Transverse colon (tissue), 4 donors: Measurements from ENCODE around the gene EHBP1. TPM values are rescaled to one million over a fixed set of nuclear protein-coding genes. Genes with fewer than 3 reads are reported as not detected.
"Not testable (repeated sequence)": the region's sequence is repeated elsewhere in the genome, so short reads cannot be mapped to it uniquely, and the experiment has no call there.

Experiments
- DNase-seq: peaks from one replicate; pipeline ENCODE4 v3.0.0-alpha.2; 2019
- H3K27ac ChIP-seq, 4 donors: fragments of 200-600 bp; sonication (generic); 2 replicates each; pipeline ENCODE4 v1.5.1; 2016 to 2018; ENCODE audit warnings: inconsistent platforms in 4 of 4
- H3K27me3 ChIP-seq: fragments of 200-600 bp; sonication (generic); 2 replicates; pipeline ENCODE4 v1.5.1; 2017; ENCODE audit warnings: inconsistent platforms
- H3K36me3 ChIP-seq, 4 donors: fragments of 200-600 bp; sonication (generic); 2 replicates each; pipeline ENCODE4 v1.5.1; 2017 to 2019; ENCODE audit warnings: inconsistent platforms in 4 of 4
- H3K4me1 ChIP-seq, 4 donors: fragments of 200-600 bp; sonication (generic); 2 replicates each; pipeline ENCODE4 v1.5.1; 2017 to 2020; ENCODE audit warnings: inconsistent platforms in 4 of 4
- H3K4me3 ChIP-seq, 4 donors: fragments of 200-600 bp; sonication (generic); 1 replicate in 1 of 4; 2 replicates in 3 of 4; pipeline versions ENCODE4 v1.5.1 to v1.6.1; 2017 to 2019; ENCODE audit warnings: inconsistent platforms in 4 of 4
- H3K9me3 ChIP-seq, 2 donors: fragments of 200-600 bp; sonication (generic); 2 replicates each; pipeline ENCODE4 v1.5.1; 2017 to 2019; ENCODE audit warnings: inconsistent platforms in 2 of 2
- EP300 ChIP-seq: sonication (generic); formaldehyde crosslinking; IDR thresholded peaks from one replicate; pipeline ENCODE4 v1.6.1; 2017; ENCODE audit warnings: antibody characterized with exemption, low read depth
- POLR2A ChIP-seq: fragments of 450-650 bp; IDR thresholded peaks from one replicate; pipeline ENCODE4 v1.6.1; 2016; ENCODE audit warnings: antibody characterized with exemption, mild to moderate bottlenecking, moderate library complexity
- POLR2AphosphoS5 ChIP-seq, 3 donors: sonication (generic); formaldehyde crosslinking; IDR thresholded peaks; one replicate each; pipeline ENCODE4 v1.6.1; 2016; ENCODE audit warnings: antibody characterized with exemption in 3 of 3
- WGBS, 2 donors: methylation state at CpG; one replicate each; pipeline ENCODE4 v1.1.5; 2018; ENCODE audit warnings: low coverage in 1 of 2; 5-methylcytosine and 5-hydroxymethylcytosine counted together
- in situ Hi-C, 4 donors: fragments of 200-750 bp; cut with MboI; loops; one replicate each; pipeline versions ENCODE4 v1.15.0 to v1.15.1; 2017; ENCODE audit warnings: low sequenced_read_pairs in 3 of 4, low pct_ligation_motif_present in 1 of 4, low pct_unique_long_range_greater_than_20kb in 1 of 4
- intact Hi-C: fragments of 100-400 bp; cut with DNase I; formaldehyde crosslinking; loops from one replicate; pipeline ENCODE4 v1.15.1; 2023; ENCODE audit warnings: low total_unique reads
- total RNA-seq, 4 donors: library from RNA; depleted of rRNA; stranded (reverse); fragments of >200 nt; gene quantifications; one replicate each; pipeline ENCODE4 v1.1.0, GENCODE V29; 2016
- TF ChIP-seq, protein P1 (sequence below), 5 experiments: fragments of 200-600 bp in 3 of 5; fragments of 450-650 bp in 2 of 5; sonication (generic) in 3 of 5; IDR thresholded peaks; 1 replicate in 2 of 5; 2 replicates in 3 of 5; pipeline ENCODE4 v1.5.1; 2016 to 2017; ENCODE audit warnings: antibody characterized with exemption in 5 of 5, inconsistent platforms in 3 of 5, mild to moderate bottlenecking in 2 of 5, moderate library complexity in 1 of 5

EHBP1 gene
- total RNA-seq, 4 donors from 2014 or later, result 41.1 to 69.4 (median 47.0) TPM

DNA sequence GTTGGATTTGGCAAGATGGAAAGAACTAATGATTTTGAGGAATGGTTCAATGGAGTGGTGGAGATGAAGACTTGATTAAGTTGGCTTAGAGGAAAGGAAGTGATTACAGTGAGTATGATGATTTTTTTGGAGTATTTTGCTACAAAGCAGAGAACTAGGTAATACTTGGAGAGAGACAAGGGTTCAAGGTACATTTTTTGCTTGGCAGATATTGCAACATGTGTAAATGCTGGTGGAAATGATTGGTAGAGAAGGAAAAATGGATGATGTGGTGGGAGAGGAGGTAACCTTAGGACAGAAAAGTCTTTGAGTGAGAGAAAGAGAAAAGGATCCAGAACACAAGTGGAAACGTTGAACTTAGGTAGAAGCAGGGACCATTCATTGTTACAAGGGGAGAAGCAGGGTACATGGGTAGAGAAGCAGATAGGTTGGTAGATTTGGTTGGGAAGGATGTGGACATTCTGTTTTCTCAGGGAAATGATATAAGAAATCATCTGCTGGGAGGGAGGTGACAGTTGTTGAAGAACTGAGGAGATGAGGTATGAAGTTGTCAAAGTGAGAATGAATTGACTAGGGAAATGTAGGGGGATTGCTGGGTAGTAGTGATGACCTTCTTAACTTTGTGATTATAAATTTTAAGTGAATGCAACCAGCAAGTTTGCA lies 6.5 kb downstream of the EHBP1 start:
- peaks cover 0 to 29% (median 14%) of the 10 kb centered on the region in 4 donors for H3K4me1 ChIP-seq
- H3K27me3 ChIP-seq, result no peaks in the 10 kb centered on the region
- no peak overlapping the region for H3K27ac ChIP-seq
- no peaks in the 10 kb centered on the region for H3K36me3 ChIP-seq
- H3K9me3 ChIP-seq, result no peaks in the 10 kb centered on the region
- no peak for DNase-seq
- H3K4me3 ChIP-seq, result no peak overlapping the region
- WGBS, 2 donors, result 97 to 100% methylated on average over 1 of the region's 1 CpG
- in situ Hi-C loops, result no loop called here
- intact Hi-C loops, result no loop called here
- TF ChIP-seq POLR2A, result no peak
- no peak for TF ChIP-seq POLR2AphosphoS5 (IDR thresholded peaks at IDR 0.05)
- TF ChIP-seq, protein P1, sequence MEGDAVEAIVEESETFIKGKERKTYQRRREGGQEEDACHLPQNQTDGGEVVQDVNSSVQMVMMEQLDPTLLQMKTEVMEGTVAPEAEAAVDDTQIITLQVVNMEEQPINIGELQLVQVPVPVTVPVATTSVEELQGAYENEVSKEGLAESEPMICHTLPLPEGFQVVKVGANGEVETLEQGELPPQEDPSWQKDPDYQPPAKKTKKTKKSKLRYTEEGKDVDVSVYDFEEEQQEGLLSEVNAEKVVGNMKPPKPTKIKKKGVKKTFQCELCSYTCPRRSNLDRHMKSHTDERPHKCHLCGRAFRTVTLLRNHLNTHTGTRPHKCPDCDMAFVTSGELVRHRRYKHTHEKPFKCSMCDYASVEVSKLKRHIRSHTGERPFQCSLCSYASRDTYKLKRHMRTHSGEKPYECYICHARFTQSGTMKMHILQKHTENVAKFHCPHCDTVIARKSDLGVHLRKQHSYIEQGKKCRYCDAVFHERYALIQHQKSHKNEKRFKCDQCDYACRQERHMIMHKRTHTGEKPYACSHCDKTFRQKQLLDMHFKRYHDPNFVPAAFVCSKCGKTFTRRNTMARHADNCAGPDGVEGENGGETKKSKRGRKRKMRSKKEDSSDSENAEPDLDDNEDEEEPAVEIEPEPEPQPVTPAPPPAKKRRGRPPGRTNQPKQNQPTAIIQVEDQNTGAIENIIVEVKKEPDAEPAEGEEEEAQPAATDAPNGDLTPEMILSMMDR (IDR thresholded peaks at IDR 0.05), result no peak
- no peak for TF ChIP-seq EP300

DNA sequence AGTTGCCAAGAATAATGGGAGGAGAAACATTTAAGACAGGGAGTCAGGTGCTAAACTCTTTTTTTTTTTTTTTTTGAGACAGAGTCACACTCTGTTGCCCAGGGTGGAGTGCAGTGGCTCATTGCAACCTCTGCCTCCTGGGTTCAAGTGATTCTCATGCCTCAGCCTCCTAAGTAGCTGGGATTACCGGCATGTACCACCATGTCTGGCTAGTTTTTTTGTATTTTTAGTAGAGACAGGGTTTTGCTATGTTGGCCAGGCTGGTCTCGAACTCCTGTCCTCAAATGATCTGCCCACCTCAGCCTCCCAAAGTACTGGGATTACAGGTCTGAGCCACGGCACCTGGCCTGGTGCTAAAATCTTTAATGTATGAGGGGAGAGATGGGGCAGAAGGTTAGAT lies 7.7 kb downstream of the EHBP1 start:
- H3K27me3 ChIP-seq, H3K9me3 ChIP-seq, H3K27ac ChIP-seq, intact Hi-C loops, in situ Hi-C loops, H3K36me3 ChIP-seq, H3K4me3 ChIP-seq, DNase-seq: not testable (repeated sequence)
- H3K4me1 ChIP-seq, result peaks cover 0 to 21% (median 4%) of the 10 kb centered on the region in 4 donors
- 93 to 100% methylated on average over 1 to 3 of the region's 3 CpGs for WGBS, 2 donors

DNA sequence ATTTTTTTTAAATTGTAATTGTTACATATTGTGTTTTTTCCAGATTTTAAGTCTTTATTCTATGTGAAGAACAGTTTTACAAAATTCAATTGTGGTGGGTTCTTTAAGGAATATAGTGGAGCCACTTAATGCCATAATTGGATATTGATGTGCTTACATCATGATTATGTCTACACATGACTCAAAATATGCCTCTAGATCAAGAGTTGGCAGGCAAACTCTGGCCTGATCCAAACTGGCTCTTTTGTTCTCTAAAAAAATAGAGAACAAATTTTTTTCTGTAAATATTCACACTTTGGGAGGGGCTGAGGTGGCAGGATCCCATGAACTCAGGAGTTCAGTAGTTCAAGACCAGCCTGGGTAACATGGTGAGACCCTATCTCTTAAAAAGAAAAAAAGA lies 8.3 kb downstream of the EHBP1 start:
- Histone ChIP-seq H3K27me3 (no peaks in the 10 kb centered on the region), H3K4me3 (no peak overlapping the region), H3K36me3 (no peaks in the 10 kb centered on the region), H3K9me3 (no peaks in the 10 kb centered on the region), H3K4me1 (peaks cover 0 to 15% (median 2%) of the 10 kb centered on the region in 4 donors), H3K27ac (no peak overlapping the region)
- no peak for DNase-seq
- in situ Hi-C loops (no loop called here), intact Hi-C loops (no loop called here)
- no peak for TF ChIP-seq POLR2A
- TF ChIP-seq EP300, result no peak
- TF ChIP-seq POLR2AphosphoS5 (IDR thresholded peaks at IDR 0.05), result no peak
- TF ChIP-seq, protein P1 (IDR thresholded peaks at IDR 0.05), result no peak

DNA sequence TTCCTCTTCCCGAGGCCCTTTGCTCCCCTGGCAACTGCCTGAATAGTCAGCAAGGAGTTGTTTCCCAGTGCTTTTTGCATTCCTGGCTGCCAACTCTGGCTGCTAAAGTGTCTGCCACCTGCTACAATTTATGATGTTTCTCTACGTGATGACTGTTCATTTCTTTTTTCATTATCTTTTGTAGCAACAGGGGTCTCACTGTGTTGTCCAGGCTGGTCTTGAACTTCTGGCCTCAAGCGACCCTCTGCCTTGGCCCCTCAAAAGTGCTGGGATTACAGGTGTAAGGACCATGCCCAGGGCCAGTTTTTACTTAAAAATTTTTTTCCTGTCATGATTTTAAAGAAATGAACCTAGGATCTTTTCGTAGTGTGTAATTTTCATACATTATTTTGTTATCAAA lies 11.3 kb downstream of the EHBP1 start:
- in situ Hi-C loops (no loop called here), intact Hi-C loops (no loop called here)
- TF ChIP-seq POLR2AphosphoS5 (IDR thresholded peaks at IDR 0.05), result no peak
- no peak for TF ChIP-seq POLR2A
- no peak for TF ChIP-seq EP300
- TF ChIP-seq, protein P1 (IDR thresholded peaks at IDR 0.05), result no peak
- WGBS, 2 donors, result 83 to 93% methylated on average over 3 to 4 of the region's 4 CpGs
- H3K4me1 ChIP-seq, result peaks cover 0 to 3% (median 0%) of the 10 kb centered on the region in 4 donors
- no peaks in the 10 kb centered on the region for H3K27me3 ChIP-seq
- H3K4me3 ChIP-seq, result no peak overlapping the region
- H3K27ac ChIP-seq, result no peak overlapping the region
- no peak for DNase-seq
- H3K36me3 ChIP-seq, result no peaks in the 10 kb centered on the region
- H3K9me3 ChIP-seq, result no peaks in the 10 kb centered on the region
